Heart right ventricle (tissue), 16 donors: ENCODE results near the gene ZNF511. TPM values are rescaled to one million over a fixed set of nuclear protein-coding genes. Genes with fewer than 3 reads are reported as not detected.
A peak's percentile ranks its signal among the peaks of the same experiment; 100 is the strongest.

Experiments
- ATAC-seq, 8 donors: fragments of 200-7000 bp; cut with Tn5 transposase; one replicate each; pipeline ENCODE4 v1.9.1; 2020; ENCODE audit warnings: mild to moderate bottlenecking in 8 of 8, moderate library complexity in 8 of 8, moderate number of reproducible peaks in 1 of 8
- DNase-seq, 2 donors: peaks; one replicate each; pipeline ENCODE4 v3.0.0-alpha.2; 2020
- H3K27ac ChIP-seq, 10 donors: fragments of 200-600 bp; sonication (generic) in 2 of 10; one replicate each; pipeline versions ENCODE4 v1.5.0 to v1.8.0; 2020 to 2022; ENCODE audit warnings: mild to moderate bottlenecking in 3 of 10
- H3K27me3 ChIP-seq, 7 donors: fragments of 200-600 bp; one replicate each; pipeline ENCODE4 v1.8.0; 2021 to 2022; ENCODE audit warnings: mild to moderate bottlenecking in 2 of 7
- H3K36me3 ChIP-seq, 9 donors: fragments of 200-600 bp; sonication (generic) in 1 of 9; one replicate each; pipeline versions ENCODE4 v1.5.0 to v1.8.0; 2020 to 2022; ENCODE audit warnings: mild to moderate bottlenecking in 2 of 9
- H3K4me1 ChIP-seq, 9 donors: fragments of 200-600 bp; sonication (generic) in 1 of 9; one replicate each; pipeline versions ENCODE4 v1.5.0 to v1.8.0; 2020 to 2022; ENCODE audit warnings: mild to moderate bottlenecking in 4 of 9
- H3K4me3 ChIP-seq, 10 donors: fragments of 200-600 bp; sonication (generic) in 2 of 10; one replicate each; pipeline versions ENCODE4 v1.5.0 to v1.8.0; 2020 to 2022; ENCODE audit warnings: mild to moderate bottlenecking in 7 of 10, moderate library complexity in 2 of 10
- H3K9me3 ChIP-seq, 11 donors: fragments of 200-600 bp in 10 of 11; sonication (generic) in 2 of 11; one replicate each; pipeline versions ENCODE4 v1.5.0 to v1.8.0; 2013 to 2022; ENCODE audit warnings: mild to moderate bottlenecking in 2 of 11, control low read depth in 1 of 11, moderate library complexity in 1 of 11
- CTCF ChIP-seq, 9 donors: fragments of 200-600 bp; sonication (generic) in 2 of 9; IDR thresholded peaks; one replicate each; pipeline versions ENCODE4 v1.5.0 to v1.8.0; 2021 to 2022; ENCODE audit warnings: antibody characterized with exemption in 9 of 9, mild to moderate bottlenecking in 5 of 9, moderate library complexity in 1 of 9
- WGBS, 2 donors: extraction: QIAGEN DNeasy Blood & Tissue Kit; methylation state at CpG; one replicate each; pipeline ENCODE4 v1.1.7; 2013; ENCODE audit warnings: inconsistent platforms in 1 of 2; 5-methylcytosine and 5-hydroxymethylcytosine counted together
- intact Hi-C, 10 donors: fragments of 100-400 bp; cut with DNase I; formaldehyde crosslinking; loops; one replicate each; pipeline versions ENCODE4 v1.11.1 to v1.14.2; 2022
- polyA plus RNA-seq, 2 donors: library from polyadenylated mRNA; stranded (reverse); fragments of 200-250 nt; gene quantifications; one replicate each; pipeline ENCODE4 v1.2.3, GENCODE V29; 2013
- total RNA-seq, 10 donors: library from RNA; stranded (reverse); fragmentation: NEBNext Ultra II Directional in 3 of 10; extraction: Animal tissue kit (Norgen Biotek cat#: 25700) in 3 of 10; gene quantifications; one replicate each; pipeline versions ENCODE4 v1.2.1 to v1.2.4, GENCODE V29; 2021 to 2023
- donor health status: Arrhythmogenic right ventricular cardiomyopathy.
- donor health status: ischemic (EF 13 %, LVEDD 7.1; RV severe dilation, severe dysfunction).
- donor health status: healthy with polysubstance abuse.
- donor health status: DM: no; HTN: yes; CAD: no.
- donor health status: DM: no; HTN: no; CAD: no.
- donor health status: ischemic (EF 25% LVEDD 6.9; RV normal size, moderate dysfunction).
- donor health status: ischemic (EF 25% LVEDD 5.7; RV mildly dilated, moderate dysfunction).
- donor health status: healthy.
- donor health status: DM: yes; HTN: yes; CAD: no.
- donor health status: Ischemic cardiomyopathy.
- donor health status: ischemic (EF 35%, LVEDD 5.7; RV mildly dilated, moderate dysfunction).
- donor health status: nonischemic (EF 11% LVEDD 7.7; RV severe dilation, severe dysfunction).
- donor health status: DM: yes; HTN: yes; CAD: no.
- donor health status: PGD.
- donor health status: ischemic (EF 29% LVEDD 5.4; RV normal size, mild dysfunction).
- donor health status: nonischemic (EF 23%, LVEDD 6.1; RV moderate dilation, normal function).

The ZNF511 gene
- total and polyA plus RNA-seq, 12 donors: 30.6 to 129 (median 43.5) TPM

- TF ChIP-seq CTCF (IDR thresholded peaks at IDR 0.05): no peak
Observed at GRCh38 chr10:133299738-133300137, 9.0 kb upstream of the ZNF511 start.

GRCh38 chr10:133302230-133302629 is 6.5 kb upstream of the ZNF511 start:
- intact Hi-C loops: no loop called here
- ATAC-seq (peak in 1 of 8 donors; percentile 17), DNase-seq (no peak)
- Histone ChIP-seq H3K4me3 (no peak overlapping the region), H3K36me3 (peaks cover 7 to 72% (median 37%) of the 10 kb centered on the region in 9 donors), H3K4me1 (peaks cover 0 to 35% (median 19%) of the 10 kb centered on the region in 9 donors), H3K27ac (no peak overlapping the region), H3K9me3 (no peaks in the 10 kb centered on the region), H3K27me3 (no peaks in the 10 kb centered on the region)
- 97 to 100% methylated on average over 14 of the region's 14 CpGs for WGBS, 2 donors
- no peak for TF ChIP-seq CTCF (IDR thresholded peaks at IDR 0.05)

More at GRCh38 chr10:133299738-133300137, 9.0 kb upstream of the ZNF511 start:
- DNase-seq (no peak), ATAC-seq (no peak)
- intact Hi-C loops: no loop called here
- Histone ChIP-seq H3K4me3 (no peak overlapping the region), H3K4me1 (peaks cover 0 to 13% (median 0%) of the 10 kb centered on the region in 9 donors), H3K27me3 (no peaks in the 10 kb centered on the region), H3K36me3 (peaks cover 7 to 90% (median 60%) of the 10 kb centered on the region in 9 donors), H3K27ac (no peak overlapping the region), H3K9me3 (no peaks in the 10 kb centered on the region)
- WGBS, 2 donors: 96% methylated on average over 14 of the region's 14 CpGs

- TF ChIP-seq CTCF (IDR thresholded peaks at IDR 0.05): no peak
- no peak for DNase-seq
- Histone ChIP-seq H3K27me3 (no peaks in the 10 kb centered on the region), H3K4me1 (peaks cover 0 to 44% (median 28%) of the 10 kb centered on the region in 9 donors), H3K27ac (no peak overlapping the region), H3K9me3 (no peaks in the 10 kb centered on the region), H3K4me3 (no peak overlapping the region), H3K36me3 (peaks cover 6 to 62% (median 27%) of the 10 kb centered on the region in 9 donors)
- ATAC-seq: no peak
- 84 to 91% methylated on average over 10 of the region's 10 CpGs for WGBS, 2 donors
- intact Hi-C loops: no loop called here
Observed at GRCh38 chr10:133303206-133303605, 5.5 kb upstream of the ZNF511 start.

GRCh38 chr10:133306097-133306476 is 2.6 kb upstream of the ZNF511 start:
- intact Hi-C loops: no loop called here
- peak overlapping the region in 2 of 10 donors; percentile 7 to 99 for H3K27ac ChIP-seq

More at GRCh38 chr10:133306097-133306476, 2.6 kb upstream of the ZNF511 start:
- no peak for DNase-seq
- 94 to 95% methylated on average over 5 of the region's 5 CpGs for WGBS, 2 donors
- peaks cover 0 to 49% (median 7%) of the 10 kb centered on the region in 9 donors for H3K36me3 ChIP-seq
- TF ChIP-seq CTCF (IDR thresholded peaks at IDR 0.05): no peak
- no peak for ATAC-seq
- peaks cover 0 to 48% (median 32%) of the 10 kb centered on the region in 9 donors for H3K4me1 ChIP-seq
- no peaks in the 10 kb centered on the region for H3K27me3 ChIP-seq
- no peak overlapping the region for H3K4me3 ChIP-seq
- no peaks in the 10 kb centered on the region for H3K9me3 ChIP-seq
